Measurements from ENCODE around the gene ASPHD2.
A peak's percentile ranks its signal among the peaks of the same experiment; 100 is the strongest.

The ASPHD2 gene

DNA sequence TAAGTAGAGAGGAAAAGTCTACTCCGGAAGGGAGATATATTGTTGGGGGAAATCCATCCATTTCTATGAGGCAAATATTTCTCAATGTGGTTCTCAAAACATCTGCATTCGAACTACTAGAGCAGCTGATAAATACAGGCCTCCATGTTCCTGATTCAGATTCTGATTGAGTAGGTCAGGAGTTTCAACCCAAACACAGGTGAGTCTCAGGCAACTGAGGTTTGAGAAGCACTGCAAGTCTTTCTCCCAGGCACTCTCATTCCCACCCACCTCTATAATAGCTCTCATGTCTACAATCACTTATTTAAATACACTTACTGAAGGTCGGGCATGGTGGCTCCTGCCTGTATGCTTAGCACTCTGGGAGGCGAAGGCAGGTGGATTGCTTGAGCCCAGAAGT lies 14.7 kb upstream of the ASPHD2 start:
- peaks cover 0 to 5% (median 0%) of the 10 kb centered on the region in 5 donors for H3K4me1 ChIP-seq (ENCODE audit: control insufficient read depth in 5 of 5, insufficient read depth in 5 of 5, low read length in 5 of 5)
- no peak overlapping the region for H3K27ac ChIP-seq (ENCODE audit: low read depth, low read length)
- no peak overlapping the region for H3K4me3 ChIP-seq (ENCODE audit: low read depth in 1 of 5, low read length in 5 of 5)
- no peaks in the 10 kb centered on the region for H3K9me3 ChIP-seq (ENCODE audit: control insufficient read depth in 5 of 5, low read length in 5 of 5)
- H3K36me3 ChIP-seq (ENCODE audit: control insufficient read depth in 5 of 5, insufficient read depth in 5 of 5, low read length in 5 of 5) = no peaks in the 10 kb centered on the region
- H3K9ac ChIP-seq (ENCODE audit: low read length in 5 of 5) = no peak overlapping the region
- H3K27me3 ChIP-seq (ENCODE audit: control insufficient read depth in 5 of 5, insufficient read depth in 4 of 5, low read length in 5 of 5) = peaks cover 7 to 25% (median 9%) of the 10 kb centered on the region in 5 donors

DNA sequence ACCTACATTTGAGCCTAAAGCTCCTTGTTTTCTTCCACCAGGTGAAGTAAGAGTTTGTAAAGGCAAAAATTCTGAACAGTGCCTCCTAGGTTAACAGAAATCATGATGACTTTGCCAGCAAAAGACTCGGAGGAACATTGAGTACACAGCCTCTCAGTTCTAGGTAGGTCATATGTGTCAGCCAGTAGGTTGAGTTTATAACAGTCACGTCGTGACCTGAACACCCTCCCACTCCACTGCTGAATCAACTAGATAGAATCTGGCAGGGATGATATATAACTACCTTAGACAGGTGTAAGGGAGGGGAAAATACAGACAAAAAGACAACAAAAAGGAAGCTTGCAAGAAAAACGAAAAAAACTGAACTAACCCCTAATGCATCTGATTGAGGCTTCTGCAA lies 12.8 kb upstream of the ASPHD2 start:
- Histone ChIP-seq H3K27ac (ENCODE audit: low read depth, low read length) (no peak overlapping the region), H3K4me1 (ENCODE audit: control insufficient read depth in 5 of 5, insufficient read depth in 5 of 5, low read length in 5 of 5) (peaks cover 0 to 5% (median 0%) of the 10 kb centered on the region in 5 donors), H3K27me3 (ENCODE audit: control insufficient read depth in 5 of 5, insufficient read depth in 4 of 5, low read length in 5 of 5) (peaks cover 7 to 20% (median 8%) of the 10 kb centered on the region in 5 donors), H3K4me3 (ENCODE audit: low read depth in 1 of 5, low read length in 5 of 5) (no peak overlapping the region), H3K9ac (ENCODE audit: low read length in 5 of 5) (no peak overlapping the region), H3K36me3 (ENCODE audit: control insufficient read depth in 5 of 5, insufficient read depth in 5 of 5, low read length in 5 of 5) (no peaks in the 10 kb centered on the region), H3K9me3 (ENCODE audit: control insufficient read depth in 5 of 5, low read length in 5 of 5) (no peaks in the 10 kb centered on the region)

DNA sequence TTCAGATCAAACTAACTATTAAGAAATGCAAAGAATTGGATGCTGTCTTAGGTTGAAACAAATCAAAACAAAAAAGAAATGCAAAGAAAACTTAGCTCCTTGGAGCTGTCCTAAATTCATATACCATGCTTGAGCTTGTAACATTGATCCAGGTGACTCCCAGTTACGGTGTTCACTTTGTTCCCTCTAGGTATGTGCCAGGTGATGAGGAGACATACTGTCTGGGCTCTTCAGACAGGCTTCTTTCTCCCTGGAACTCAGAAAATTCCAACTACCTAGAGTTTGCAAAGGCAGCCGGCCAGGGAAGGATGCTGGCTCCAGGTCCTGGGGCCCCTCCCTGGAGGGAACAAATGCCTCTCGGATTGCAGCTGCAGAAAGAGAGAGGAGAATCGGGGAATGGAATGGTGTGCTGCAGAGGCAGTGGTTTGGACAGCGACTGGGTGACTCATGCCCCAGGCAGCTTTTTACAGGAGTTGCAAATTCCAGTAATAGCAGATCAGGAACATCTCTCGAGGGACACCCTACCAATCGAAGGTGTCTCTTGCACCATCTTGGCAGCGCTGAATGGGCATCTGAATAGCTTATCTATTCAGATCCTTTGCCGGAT lies 12.3 kb upstream of the ASPHD2 start:
- Histone ChIP-seq H3K27me3 (ENCODE audit: control insufficient read depth in 5 of 5, insufficient read depth in 4 of 5, low read length in 5 of 5) (peaks cover 4 to 15% (median 7%) of the 10 kb centered on the region in 5 donors), H3K4me3 (ENCODE audit: low read depth in 1 of 5, low read length in 5 of 5) (no peak overlapping the region), H3K9ac (ENCODE audit: low read length in 5 of 5) (no peak overlapping the region), H3K9me3 (ENCODE audit: control insufficient read depth in 5 of 5, low read length in 5 of 5) (no peaks in the 10 kb centered on the region), H3K4me1 (ENCODE audit: control insufficient read depth in 5 of 5, insufficient read depth in 5 of 5, low read length in 5 of 5) (peaks cover 0 to 5% (median 0%) of the 10 kb centered on the region in 5 donors), H3K27ac (ENCODE audit: low read depth, low read length) (no peak overlapping the region), H3K36me3 (ENCODE audit: control insufficient read depth in 5 of 5, insufficient read depth in 5 of 5, low read length in 5 of 5) (no peaks in the 10 kb centered on the region)

DNA sequence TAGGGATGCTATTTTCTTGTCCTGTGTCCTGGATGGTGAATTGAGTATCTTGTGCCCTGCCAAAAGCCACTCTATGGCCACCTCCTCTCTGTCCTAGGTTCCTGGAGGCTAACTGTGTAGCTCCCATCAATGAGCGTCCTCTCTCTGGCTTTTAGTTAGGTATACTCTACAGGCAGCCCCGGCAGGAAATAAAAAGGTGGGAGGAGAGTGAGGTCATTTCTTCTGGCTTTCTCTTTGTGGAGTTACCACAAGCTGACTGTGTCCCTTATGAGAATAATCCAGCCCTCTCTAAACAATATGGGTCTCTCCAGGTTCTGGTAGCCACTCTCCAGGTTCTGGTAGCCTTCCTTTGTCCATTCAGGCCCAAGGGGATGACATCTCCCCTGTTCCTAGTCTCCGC lies 11.7 kb upstream of the ASPHD2 start:
- Histone ChIP-seq H3K4me3 (ENCODE audit: low read depth in 1 of 5, low read length in 5 of 5) (no peak overlapping the region), H3K4me1 (ENCODE audit: control insufficient read depth in 5 of 5, insufficient read depth in 5 of 5, low read length in 5 of 5) (peaks cover 0 to 5% (median 0%) of the 10 kb centered on the region in 5 donors), H3K27ac (ENCODE audit: low read depth, low read length) (no peak overlapping the region), H3K9me3 (ENCODE audit: control insufficient read depth in 5 of 5, low read length in 5 of 5) (peaks cover 0 to under 1% (median under 1%) of the 10 kb centered on the region in 5 donors), H3K27me3 (ENCODE audit: control insufficient read depth in 5 of 5, insufficient read depth in 4 of 5, low read length in 5 of 5) (peaks cover 4 to 13% (median 7%) of the 10 kb centered on the region in 5 donors), H3K9ac (ENCODE audit: low read length in 5 of 5) (no peak overlapping the region), H3K36me3 (ENCODE audit: control insufficient read depth in 5 of 5, insufficient read depth in 5 of 5, low read length in 5 of 5) (no peaks in the 10 kb centered on the region)

DNA sequence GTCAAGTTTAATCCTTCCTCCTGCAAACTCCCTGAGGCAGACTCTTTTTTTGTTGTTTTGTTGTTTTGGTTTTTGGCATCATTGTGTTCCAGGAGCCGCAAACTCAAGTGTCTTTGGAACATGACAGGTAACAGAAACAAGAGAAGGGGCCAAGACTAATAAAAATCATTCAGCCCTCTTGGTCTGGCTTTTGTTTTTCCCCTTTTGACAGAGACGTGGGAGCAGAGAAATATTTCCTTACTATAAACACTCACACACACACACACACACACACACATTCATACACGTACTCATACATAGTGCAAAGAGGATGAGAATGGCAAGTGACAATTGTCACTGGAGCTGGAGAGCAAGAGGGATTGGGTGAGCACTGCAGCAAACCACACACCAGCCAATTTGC lies 10.4 kb upstream of the ASPHD2 start:
- Histone ChIP-seq H3K36me3 (ENCODE audit: control insufficient read depth in 5 of 5, insufficient read depth in 5 of 5, low read length in 5 of 5) (no peaks in the 10 kb centered on the region), H3K9ac (ENCODE audit: low read length in 5 of 5) (no peak overlapping the region), H3K4me3 (ENCODE audit: low read depth in 1 of 5, low read length in 5 of 5) (no peak overlapping the region), H3K27ac (ENCODE audit: low read depth, low read length) (no peak overlapping the region), H3K27me3 (ENCODE audit: control insufficient read depth in 5 of 5, insufficient read depth in 4 of 5, low read length in 5 of 5) (peaks cover 4 to 10% (median 7%) of the 10 kb centered on the region in 5 donors), H3K9me3 (ENCODE audit: control insufficient read depth in 5 of 5, low read length in 5 of 5) (peaks cover 0 to 13% (median 12%) of the 10 kb centered on the region in 5 donors), H3K4me1 (ENCODE audit: control insufficient read depth in 5 of 5, insufficient read depth in 5 of 5, low read length in 5 of 5) (peaks cover 0 to 5% (median 0%) of the 10 kb centered on the region in 5 donors)

DNA sequence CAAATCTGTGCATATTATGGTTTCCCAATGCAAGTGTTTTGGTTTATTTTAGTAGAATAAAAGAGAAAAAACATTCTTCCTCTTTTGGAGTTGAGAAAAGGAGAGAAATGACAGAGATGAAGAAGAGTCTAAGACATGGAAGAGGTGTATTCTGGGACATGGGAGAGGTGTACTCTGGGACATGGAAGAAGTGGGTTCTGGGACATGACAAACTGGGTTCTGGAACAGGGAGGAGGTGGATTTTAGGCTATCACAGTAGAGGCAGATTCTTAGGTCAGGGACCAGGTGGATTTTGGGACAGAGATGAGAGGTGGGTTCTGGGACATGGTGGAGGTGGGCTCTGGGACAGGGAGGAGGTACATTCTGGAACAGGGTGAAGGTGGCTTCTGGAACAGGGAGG lies 2.1 kb upstream of the ASPHD2 start:
- no peak overlapping the region for H3K9ac ChIP-seq (ENCODE audit: low read length in 5 of 5)
- H3K9me3 ChIP-seq (ENCODE audit: control insufficient read depth in 5 of 5, low read length in 5 of 5) = peaks cover 0 to 15% (median 13%) of the 10 kb centered on the region in 5 donors
- no peak overlapping the region for H3K27ac ChIP-seq (ENCODE audit: low read depth, low read length)
- no peak overlapping the region for H3K4me3 ChIP-seq (ENCODE audit: low read depth in 1 of 5, low read length in 5 of 5)
- H3K27me3 ChIP-seq (ENCODE audit: control insufficient read depth in 5 of 5, insufficient read depth in 4 of 5, low read length in 5 of 5) = peaks cover 0 to 14% (median 9%) of the 10 kb centered on the region in 5 donors
- peaks cover 0 to 17% (median 12%) of the 10 kb centered on the region in 5 donors for H3K4me1 ChIP-seq (ENCODE audit: control insufficient read depth in 5 of 5, insufficient read depth in 5 of 5, low read length in 5 of 5)
- no peaks in the 10 kb centered on the region for H3K36me3 ChIP-seq (ENCODE audit: control insufficient read depth in 5 of 5, insufficient read depth in 5 of 5, low read length in 5 of 5)

DNA sequence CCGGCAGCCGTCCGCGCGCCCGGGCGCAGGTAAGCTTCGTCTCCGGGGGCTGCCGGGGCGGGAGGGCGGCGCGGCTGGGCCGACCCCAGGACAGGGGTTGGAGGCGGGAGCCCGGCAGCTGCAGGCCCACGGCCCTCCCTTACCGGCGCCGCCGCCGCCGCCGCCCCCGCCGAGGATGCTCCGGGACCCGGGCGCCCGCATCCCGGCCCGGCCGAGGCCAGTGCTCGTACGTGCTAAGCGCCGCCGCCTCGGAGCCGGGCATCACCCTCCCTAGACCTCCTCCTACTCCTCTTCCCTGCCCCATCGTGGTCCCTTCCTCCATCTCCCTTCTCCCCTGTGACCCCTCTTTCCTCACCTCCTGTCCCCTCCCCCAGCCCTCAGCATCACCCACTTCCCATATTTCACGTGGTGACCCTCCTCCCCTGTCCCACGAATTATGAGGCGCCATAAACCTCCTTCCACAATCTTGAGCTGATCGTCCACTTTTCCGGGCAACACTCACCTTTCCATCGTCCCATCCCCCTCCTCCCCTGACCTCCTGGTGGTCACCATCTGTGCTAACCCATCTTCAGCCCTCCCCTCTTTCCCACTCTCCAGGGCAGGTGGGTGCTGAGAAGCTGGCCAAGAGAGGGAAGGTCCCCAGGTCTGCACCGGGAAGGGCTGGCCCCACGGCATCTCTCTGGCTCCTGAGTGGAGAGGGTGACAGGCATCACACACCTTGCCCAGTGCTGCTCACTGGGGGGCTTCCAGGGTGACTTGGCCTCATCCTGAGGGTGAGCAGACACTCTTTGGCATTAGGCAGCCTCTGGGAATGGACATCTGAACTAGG lies 612 bp downstream of the ASPHD2 start:
- H3K4me1 ChIP-seq (ENCODE audit: control insufficient read depth in 5 of 5, insufficient read depth in 5 of 5, low read length in 5 of 5) = peaks cover 0 to 17% (median 12%) of the 10 kb centered on the region in 5 donors
- peak overlapping the region; percentile 27 to 66 (median 44) for H3K4me3 ChIP-seq (ENCODE audit: low read depth in 1 of 5, low read length in 5 of 5)
- H3K9me3 ChIP-seq (ENCODE audit: control insufficient read depth in 5 of 5, low read length in 5 of 5) = no peaks in the 10 kb centered on the region
- H3K27me3 ChIP-seq (ENCODE audit: control insufficient read depth in 5 of 5, insufficient read depth in 4 of 5, low read length in 5 of 5) = peaks cover 0 to 14% (median 9%) of the 10 kb centered on the region in 5 donors
- H3K27ac ChIP-seq (ENCODE audit: low read depth, low read length) = no peak overlapping the region
- peak overlapping the region in 1 of 5 donors; percentile 26 for H3K9ac ChIP-seq (ENCODE audit: low read length in 5 of 5)
- H3K36me3 ChIP-seq (ENCODE audit: control insufficient read depth in 5 of 5, insufficient read depth in 5 of 5, low read length in 5 of 5) = peaks cover 0 to 3% (median 0%) of the 10 kb centered on the region in 5 donors

DNA sequence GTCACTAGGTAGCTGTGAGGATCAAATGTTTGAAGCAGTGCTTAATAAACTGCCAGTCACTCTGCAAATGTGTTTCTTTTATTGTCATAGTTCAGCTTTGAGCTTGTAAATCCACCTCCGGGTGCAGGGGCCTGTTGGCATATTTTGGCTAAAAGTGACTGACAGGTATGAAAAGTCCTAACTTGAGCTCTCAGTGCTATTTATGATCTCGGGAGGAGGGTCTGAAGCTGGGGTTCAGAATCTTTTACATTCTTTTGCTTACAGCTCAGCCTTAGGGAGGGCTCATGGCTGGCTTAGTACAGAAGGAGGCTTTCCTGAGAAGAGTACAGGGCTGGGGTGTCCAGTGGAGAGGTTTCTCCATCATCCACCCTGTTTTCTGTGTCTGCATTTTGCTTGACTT lies 1.5 kb downstream of the ASPHD2 start:
- H3K4me3 ChIP-seq (ENCODE audit: low read depth in 1 of 5, low read length in 5 of 5) = no peak overlapping the region
- no peak overlapping the region for H3K27ac ChIP-seq (ENCODE audit: low read depth, low read length)
- H3K27me3 ChIP-seq (ENCODE audit: control insufficient read depth in 5 of 5, insufficient read depth in 4 of 5, low read length in 5 of 5) = peaks cover 0 to 14% (median 9%) of the 10 kb centered on the region in 5 donors
- no peak overlapping the region for H3K9ac ChIP-seq (ENCODE audit: low read length in 5 of 5)
- H3K4me1 ChIP-seq (ENCODE audit: control insufficient read depth in 5 of 5, insufficient read depth in 5 of 5, low read length in 5 of 5) = peaks cover 0 to 17% (median 12%) of the 10 kb centered on the region in 5 donors
- H3K9me3 ChIP-seq (ENCODE audit: control insufficient read depth in 5 of 5, low read length in 5 of 5) = no peaks in the 10 kb centered on the region
- peaks cover 0 to 3% (median 0%) of the 10 kb centered on the region in 5 donors for H3K36me3 ChIP-seq (ENCODE audit: control insufficient read depth in 5 of 5, insufficient read depth in 5 of 5, low read length in 5 of 5)

DNA sequence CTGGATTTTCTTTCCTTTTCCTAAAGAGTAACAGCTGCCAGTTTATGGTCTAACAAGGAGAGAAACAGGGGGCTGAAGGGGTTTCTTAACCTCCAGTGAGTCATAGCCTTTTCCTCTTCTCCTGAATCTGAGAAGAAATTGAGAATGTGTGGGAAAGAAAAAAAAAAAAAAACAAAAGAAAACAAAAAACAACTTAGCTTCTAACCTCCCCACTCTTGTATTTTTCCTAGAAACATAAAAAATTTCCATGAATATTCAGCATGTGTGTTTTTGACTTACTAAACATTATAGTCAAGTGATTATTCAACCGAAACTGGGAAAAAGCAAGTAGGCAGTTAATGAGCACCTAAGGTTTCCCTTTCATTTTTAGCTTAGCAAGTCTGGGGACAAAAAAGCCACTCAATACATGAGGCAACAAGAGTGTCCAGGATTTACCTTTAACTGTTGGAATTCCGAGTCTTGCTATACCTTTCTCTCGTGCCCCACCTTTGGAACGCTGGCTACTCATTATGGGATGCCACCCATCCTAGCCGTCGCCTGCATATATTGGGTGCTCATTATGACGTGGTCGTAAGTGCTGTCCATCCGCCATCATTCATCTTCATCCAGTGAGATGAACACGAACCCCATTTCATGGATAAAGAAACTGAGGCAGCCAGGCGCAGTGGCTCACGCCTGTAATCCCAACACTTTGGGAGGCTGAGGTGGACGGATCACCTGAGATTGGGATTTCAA lies 2.4 kb downstream of the ASPHD2 start:
- H3K36me3 ChIP-seq (ENCODE audit: control insufficient read depth in 5 of 5, insufficient read depth in 5 of 5, low read length in 5 of 5) = peaks cover 0 to 3% (median 0%) of the 10 kb centered on the region in 5 donors
- H3K4me3 ChIP-seq (ENCODE audit: low read depth in 1 of 5, low read length in 5 of 5) = no peak overlapping the region
- no peak overlapping the region for H3K9ac ChIP-seq (ENCODE audit: low read length in 5 of 5)
- H3K27me3 ChIP-seq (ENCODE audit: control insufficient read depth in 5 of 5, insufficient read depth in 4 of 5, low read length in 5 of 5) = peaks cover 0 to 13% (median 9%) of the 10 kb centered on the region in 5 donors
- H3K9me3 ChIP-seq (ENCODE audit: control insufficient read depth in 5 of 5, low read length in 5 of 5) = no peaks in the 10 kb centered on the region
- peaks cover 0 to 17% (median 12%) of the 10 kb centered on the region in 5 donors for H3K4me1 ChIP-seq (ENCODE audit: control insufficient read depth in 5 of 5, insufficient read depth in 5 of 5, low read length in 5 of 5)
- no peak overlapping the region for H3K27ac ChIP-seq (ENCODE audit: low read depth, low read length)
